GM18505 (cell line): ENCODE data around the gene GUCD1.

ENCODE experiments used
- ATAC-seq: cut with Tn5 transposase; IDR thresholded peaks from one replicate; pipeline ENCODE4 v1.9.1; 2021; ENCODE audit not compliant: unreplicated experiment
- POLR2A ChIP-seq: IDR thresholded peaks from 4 replicates; pipeline ENCODE4 v1.6.1; 2011; ENCODE audit warnings: borderline replicate concordance; ENCODE audit not compliant: insufficient read depth, insufficient read length; ENCODE audit errors: extremely low read depth

GUCD1 gene

DNA sequence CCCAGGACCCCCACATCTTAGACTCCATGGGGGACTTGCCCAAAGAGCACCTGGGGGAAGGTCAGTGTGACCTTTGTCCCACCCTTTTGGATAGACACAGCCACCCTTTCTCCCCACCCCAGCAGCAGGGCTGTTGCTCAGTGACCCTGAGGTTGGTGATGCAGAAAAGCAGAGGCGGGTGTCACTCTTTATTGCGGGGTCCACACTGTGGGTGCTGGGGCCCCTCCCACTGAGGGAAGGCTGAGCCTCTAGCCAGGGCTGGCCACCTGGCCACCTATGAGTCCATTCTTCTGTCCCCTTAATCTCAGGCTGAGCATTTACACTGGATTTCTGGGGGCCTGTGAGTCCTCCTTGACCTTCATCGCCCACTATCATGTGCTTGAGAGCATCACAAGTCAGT lies 30.5 kb upstream of the GUCD1 start:
- no peak for TF ChIP-seq POLR2A
- no peak for ATAC-seq

DNA sequence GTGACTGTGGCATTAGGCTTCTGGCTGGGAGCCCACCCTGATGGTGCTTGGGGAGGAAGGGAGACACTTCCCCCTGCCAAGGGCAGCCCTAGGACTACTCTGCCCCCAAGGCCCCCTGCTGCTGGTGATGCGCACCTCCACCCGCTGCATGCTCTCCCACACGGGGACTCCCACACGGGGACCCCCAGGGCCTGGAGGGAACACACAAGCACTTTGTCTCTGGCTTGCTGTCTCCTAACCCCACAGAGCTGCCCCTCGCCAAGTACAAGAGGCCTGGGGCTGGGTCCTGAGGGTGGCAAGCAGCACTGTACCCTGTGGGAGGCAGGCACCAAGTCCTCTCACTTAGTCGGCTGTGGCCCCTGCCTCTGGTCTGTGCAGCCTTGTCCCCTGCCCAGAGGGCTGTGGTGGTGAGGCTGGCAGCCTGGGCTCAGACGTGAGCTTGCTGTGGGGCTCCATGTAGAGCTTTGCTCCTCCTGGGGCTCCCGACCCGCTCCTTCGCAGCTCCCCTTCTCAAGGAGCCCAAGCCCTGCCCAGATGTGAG lies 30.0 kb upstream of the GUCD1 start:
- no peak for ATAC-seq
- TF ChIP-seq POLR2A, result no peak

DNA sequence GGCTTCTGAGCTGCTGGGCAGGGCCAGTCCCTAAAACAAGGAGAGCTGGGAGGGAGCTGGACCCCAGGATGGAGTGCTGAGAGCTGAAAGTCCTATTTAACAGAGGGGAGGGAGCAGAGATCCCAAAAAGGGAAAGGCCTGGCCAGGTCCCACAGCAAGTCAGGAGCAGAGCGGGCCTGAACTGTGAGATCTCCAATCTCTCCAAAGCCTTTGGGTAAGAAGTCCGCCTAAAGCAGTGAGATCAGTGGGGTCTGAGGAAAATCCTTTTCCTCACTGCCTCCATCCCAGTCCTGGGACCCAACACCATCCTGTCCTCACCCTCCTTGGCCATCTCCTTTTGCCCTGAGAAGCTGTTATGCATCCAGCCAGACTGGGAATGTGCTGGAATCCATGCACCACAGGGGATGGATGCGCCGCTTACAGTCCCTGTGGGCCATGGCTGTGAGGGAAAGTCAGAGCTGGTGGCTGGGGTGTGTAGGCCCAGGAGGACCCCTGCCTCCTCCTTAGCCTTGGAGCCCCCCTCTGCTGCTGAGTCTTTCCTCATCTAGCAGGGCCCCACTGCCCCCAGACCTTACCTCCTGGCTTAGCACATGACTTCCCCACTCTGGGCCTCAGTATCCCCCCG lies 29.3 kb upstream of the GUCD1 start:
- TF ChIP-seq POLR2A, result no peak
- ATAC-seq, result no peak

DNA sequence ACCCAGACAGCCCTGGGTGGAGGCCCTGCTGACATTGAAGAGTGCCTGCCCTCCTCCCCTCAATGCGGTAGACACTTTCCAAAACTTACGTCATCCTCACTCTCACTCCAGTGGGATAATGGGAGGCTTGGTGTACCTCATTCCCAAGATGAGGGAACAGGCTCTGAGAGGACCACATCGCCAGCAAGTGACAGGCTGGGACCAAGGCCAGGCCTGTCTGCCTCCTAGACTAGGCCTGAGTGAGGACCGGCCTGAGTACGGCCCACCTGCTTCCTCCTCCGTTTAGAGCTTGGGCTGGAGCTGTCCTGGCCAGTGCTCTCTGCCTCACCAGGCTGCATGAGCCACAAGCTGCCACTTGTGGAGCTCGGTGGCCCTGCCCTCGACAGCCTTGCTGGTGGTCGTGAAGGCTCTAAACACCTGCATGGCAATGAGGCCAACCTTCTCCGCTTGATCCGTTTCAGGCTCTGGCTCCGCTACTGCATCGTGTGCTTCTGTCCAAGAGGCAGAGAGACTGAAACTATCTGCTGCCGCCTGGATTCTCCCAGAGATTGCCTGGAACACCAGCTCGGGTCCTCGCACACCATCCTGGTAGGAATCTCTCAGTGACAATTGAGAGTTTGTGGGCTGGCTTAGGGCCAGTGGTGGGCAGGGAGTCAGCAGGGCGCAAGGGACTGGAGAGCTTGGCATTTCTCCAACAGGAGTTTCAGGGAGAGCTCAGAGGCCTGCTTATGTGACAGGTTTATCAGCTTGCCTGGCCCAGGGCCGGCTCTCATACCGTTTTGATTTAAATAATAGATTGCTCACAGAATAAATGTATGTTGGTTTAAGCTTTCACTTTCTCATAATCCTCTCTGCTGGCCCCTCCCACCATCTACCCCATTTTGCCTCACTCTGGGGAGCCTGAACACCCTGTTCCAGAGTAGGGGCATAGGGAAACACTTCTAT lies 28.6 kb upstream of the GUCD1 start:
- TF ChIP-seq POLR2A, result no peak
- no peak for ATAC-seq

DNA sequence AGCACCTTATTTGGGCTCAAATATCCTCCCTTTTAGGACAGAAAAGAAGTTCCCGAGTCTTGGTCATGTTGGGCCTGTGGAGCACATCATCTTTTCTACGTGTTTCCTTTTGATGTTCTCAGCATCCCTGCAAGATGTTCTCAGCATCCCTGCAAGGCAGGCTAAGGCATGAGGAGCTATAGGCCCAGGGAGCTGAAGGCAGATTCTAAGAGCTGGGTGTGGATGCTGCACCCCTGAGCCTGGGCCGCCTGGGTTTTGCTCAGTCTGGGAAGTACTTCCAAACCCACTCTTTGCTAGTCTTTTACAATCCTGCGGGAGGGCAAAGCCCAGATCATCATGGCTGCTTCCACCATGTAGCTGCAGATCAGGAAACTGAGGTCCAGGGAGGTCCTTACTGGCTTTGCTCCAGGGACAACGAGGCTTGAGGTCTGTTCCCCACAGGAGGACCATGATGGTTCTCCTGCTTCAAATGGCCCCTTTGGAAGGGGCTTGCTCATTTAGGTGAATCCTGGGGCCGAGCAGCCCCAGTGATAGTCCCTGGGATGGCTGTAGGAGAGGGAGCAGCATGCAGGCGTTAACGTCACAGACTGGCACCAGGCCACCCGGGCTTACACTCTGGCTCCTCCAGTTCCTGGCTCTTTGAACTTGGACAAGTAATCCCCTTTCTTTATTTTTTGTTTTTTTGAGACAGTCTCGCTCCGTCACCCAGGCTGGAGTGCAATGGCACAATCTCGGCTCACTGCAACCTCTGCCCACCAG lies 27.3 kb upstream of the GUCD1 start:
- no peak for ATAC-seq

DNA sequence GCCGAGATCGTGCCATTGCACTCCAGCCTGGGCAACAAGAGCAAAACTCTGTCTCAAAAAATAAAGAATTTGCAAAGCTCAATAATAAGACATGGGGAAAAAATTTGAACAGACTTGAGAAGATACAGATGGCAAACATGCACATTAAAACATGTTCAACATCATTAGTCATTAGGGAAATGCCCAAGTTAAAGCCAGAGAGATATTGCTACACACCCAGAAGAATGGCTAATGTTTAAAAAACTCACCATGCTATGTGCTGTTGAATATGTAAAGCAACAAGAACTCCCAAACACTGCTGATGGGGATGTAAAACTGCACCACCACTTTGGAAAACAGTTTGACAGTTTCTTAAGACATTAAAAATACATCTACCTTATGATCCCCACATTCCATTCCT lies 25.3 kb upstream of the GUCD1 start:
- TF ChIP-seq POLR2A, result no peak
- ATAC-seq, result no peak

More for the DNA sequence above, 27.3 kb upstream of the GUCD1 start:
- TF ChIP-seq POLR2A, result no peak

DNA sequence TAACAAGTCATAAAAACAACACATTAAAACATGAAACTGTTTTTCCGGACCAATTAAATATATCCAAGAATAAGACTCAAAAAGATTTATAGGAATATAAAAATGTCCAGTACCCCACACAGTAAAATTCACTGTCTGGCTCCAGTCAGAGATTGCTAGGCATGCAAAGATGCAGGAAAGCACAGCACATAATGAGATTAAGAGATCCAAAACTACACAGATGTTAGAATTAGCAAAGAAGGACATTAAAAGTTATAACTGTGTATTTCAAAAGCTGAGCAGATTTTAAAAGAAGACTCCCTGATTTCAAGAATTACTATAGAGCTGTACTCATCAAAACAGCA lies 24.3 kb upstream of the GUCD1 start:
- ATAC-seq, result no peak
- TF ChIP-seq POLR2A, result no peak

DNA sequence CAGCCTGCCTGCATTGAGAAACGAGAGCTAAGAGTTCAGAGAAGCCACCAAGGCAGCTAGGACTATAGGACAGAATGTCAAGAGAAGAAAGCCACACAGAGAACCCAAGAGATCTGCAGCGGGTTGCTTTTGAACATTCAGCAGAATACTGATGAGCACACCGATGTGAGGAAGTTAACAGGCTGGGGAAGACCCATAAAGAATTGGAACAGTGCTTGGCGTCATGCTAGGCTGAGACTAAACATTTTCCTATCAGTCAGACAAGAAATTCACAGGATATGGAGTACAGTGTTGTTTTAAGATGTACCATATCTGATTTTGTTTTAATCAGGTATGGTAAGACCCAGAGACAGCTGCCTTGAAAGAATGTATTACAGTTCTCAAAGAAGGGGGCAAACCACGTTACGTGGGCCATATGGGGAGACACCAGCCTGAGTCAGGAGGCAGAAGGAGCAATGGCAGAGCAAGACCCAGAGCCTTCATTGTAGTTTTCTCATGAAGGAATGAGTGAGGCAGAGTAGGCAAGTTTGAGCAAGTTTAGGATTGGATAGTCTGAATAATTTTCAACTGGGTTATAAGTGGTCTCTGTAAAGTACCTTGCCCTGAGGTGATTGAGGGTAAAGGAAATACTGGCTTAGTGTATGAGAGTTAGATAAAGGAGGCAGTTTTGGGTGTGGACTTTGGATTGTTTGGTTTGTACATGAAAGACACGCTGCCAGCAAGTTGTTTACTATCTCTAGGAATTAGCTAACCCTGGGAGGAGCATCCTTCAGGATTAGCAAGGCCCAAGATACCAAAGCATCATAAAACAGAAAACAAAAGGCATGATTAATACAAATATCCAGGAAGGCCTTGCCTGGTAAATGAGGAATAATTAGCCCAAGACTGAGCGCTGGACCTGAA lies 23.7 kb upstream of the GUCD1 start:
- no peak for ATAC-seq
- TF ChIP-seq POLR2A, result no peak

DNA sequence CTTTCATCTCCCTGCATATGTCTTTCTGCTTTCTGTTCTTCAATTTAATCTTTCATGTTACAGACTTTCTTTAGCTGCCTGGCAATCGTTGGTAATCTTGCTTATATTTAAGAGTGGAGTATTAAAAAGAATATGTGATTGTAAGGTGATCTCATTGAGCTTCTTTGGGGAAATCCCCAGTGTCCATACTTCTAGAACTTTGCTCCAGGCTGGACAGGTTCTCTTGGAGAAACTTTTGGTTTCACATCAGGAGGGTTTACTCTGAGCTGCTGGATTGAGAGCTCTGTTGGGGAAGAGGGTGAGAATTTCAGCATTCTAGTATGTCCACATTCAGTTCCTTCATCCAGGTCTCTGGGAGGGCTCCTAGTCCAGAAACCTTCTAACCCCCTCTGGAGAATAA lies 21.8 kb upstream of the GUCD1 start:
- TF ChIP-seq POLR2A, result no peak

DNA sequence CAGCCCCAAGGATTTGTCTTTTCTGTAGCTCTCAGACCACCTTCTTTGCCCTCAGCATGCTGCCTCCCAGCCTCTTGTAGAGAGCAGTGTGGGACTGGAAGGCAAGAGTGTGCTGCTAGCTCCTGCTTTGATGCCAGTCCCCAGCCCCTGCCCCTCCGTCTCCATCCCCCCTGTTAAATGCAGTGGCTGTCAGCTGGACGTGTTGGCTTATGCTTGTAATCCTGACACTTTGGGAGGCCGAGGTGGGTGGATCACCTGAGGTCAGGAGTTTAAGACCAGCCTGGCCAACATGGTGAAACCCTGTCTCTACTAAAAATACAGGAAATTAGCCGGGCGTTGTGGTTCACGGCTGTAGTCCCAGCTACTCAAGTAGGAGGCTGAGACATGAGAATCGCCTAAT lies 16.3 kb upstream of the GUCD1 start:
- no peak for ATAC-seq
- TF ChIP-seq POLR2A, result no peak

More for the DNA sequence above, 21.8 kb upstream of the GUCD1 start:
- no peak for ATAC-seq

DNA sequence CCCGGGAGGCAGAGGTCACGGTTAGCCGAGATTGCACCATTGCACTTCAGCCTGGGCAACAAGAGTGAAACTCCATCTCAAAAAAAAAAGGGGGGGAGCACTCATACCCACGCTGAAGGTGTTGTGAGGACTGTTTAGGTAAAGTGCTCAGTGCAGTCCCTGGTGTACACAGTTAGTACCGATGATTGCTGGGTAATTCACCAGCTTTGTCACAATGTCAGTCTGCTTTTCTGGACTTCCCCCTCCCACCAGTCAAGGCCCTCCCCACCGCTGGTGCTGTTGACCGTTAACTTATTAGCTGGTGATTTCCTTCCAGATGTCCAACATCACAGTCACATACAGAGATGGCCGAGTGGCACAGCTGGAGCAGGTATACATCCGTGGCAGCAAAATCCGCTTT lies 12.7 kb upstream of the GUCD1 start:
- no peak for TF ChIP-seq POLR2A
- no peak for ATAC-seq

DNA sequence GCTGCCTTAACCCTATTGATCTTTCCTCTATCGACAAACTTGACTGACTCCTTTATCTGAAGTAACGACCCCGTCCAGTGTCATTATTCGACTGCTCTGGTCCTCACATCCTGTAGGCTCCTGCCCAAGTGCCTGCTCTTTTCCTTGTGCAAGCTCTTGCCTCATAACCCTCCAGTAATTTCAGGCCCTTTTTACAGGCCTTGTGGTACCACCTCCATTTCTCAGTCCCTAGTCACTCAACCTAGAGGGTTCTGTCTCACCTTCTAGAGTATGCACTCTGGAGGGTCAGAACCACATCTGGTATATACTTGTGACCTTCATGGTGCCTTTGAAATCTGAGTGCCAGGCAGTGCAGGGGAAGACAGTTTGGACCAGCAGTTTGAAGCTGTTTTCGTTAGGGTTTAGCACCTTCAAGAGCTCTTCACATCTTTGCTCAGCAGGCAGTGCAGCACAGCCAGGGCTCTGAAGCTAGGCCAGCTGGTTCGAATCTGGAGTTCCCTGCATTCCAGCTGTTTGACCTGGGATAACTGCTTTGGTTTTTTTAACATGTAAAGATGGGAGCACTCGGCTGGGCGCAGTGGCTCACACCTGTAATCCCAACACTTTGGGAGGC lies 12.1 kb upstream of the GUCD1 start:
- TF ChIP-seq POLR2A, result no peak
- no peak for ATAC-seq
